Hepatocyte (in vitro differentiated cells): ENCODE results near the gene CAST.

ENCODE experiments used
- CTCF ChIP-seq: fragments of 200-600 bp; sonication (generic); IDR thresholded peaks from 2 replicates; pipeline ENCODE4 v1.5.1; 2016; ENCODE audit warnings: antibody characterized with exemption, mild to moderate bottlenecking; ENCODE audit not compliant: poor library complexity
- EZH2 ChIP-seq: fragments of 200-600 bp; sonication (generic); IDR thresholded peaks from 2 replicates; pipeline ENCODE4 v1.6.1; 2016; ENCODE audit warnings: antibody characterized with exemption, mild to moderate bottlenecking, borderline replicate concordance
- EZH2phosphoT487 ChIP-seq: fragments of 200-600 bp; sonication (generic); IDR thresholded peaks from one replicate; pipeline ENCODE4 v1.6.1; 2018; ENCODE audit warnings: antibody characterized with exemption, mild to moderate bottlenecking, low read depth, moderate library complexity; ENCODE audit not compliant: unreplicated experiment, severe bottlenecking

DNA sequence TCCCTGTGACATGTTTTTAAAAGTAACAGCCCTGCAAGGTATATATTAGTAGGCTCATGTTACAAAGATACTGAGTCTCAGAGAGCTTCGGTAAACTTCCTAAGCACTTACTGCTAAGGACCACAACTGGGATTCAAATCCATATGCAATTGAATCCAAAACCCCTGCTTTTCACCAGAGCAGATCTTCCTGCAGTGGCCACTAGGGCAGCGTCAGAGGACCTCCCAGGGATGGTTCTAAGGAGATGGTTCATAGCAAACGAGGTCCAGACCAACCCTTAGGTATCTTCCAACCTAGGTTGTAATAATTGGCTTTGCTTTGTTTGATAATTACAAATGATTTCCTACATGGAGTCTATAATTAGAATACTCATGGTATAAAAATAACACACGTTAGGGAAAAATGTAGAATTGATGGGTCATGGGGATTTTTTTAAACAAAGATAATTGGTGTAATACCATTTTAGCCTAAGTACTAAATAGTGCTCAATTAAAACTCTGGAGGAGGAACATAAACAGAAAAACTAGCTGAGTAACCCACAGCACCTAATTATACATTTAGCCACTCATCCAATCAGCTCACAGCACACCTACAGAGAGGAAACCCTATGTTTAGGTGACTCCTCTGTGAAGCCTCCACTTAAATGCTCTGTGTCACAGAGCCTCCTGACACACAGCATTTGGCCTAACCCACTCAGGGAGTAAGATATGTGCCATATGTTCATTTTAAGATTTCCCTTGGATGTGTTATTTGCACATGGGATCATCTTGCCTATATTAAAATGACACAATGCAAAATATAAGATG is 10.0 kb upstream of the CAST start:
- TF ChIP-seq CTCF: no peak
- TF ChIP-seq EZH2: no peak
- no peak for TF ChIP-seq EZH2phosphoT487
